ENCODE measurements around the gene CPSF3. TPM values are rescaled to one million over a fixed set of nuclear protein-coding genes. Genes with fewer than 3 reads are reported as not detected.

The CPSF3 gene
- total RNA-seq, 1 donor from 2014 or later = 60.4 TPM

- DNase-seq (ENCODE audit: low spot score, unreplicated experiment) = no peak
- Mint-ChIP-seq H3K27ac (no peak overlapping the region), H3K9me3 (ENCODE audit: low read depth) (no peaks in the 10 kb centered on the region), H3K27me3 (peaks cover 5% of the 10 kb centered on the region), H3K4me3 (ENCODE audit: low read depth) (no peak overlapping the region), H3K36me3 (ENCODE audit: insufficient read depth) (peaks cover 2% of the 10 kb centered on the region), H3K4me1 (ENCODE audit: low read depth) (peaks cover 10% of the 10 kb centered on the region)
- no peak for TF ChIP-seq CTCF (IDR thresholded peaks at IDR 0.05; ENCODE audit: unreplicated experiment)
Observed at GRCh38 chr2:9417725-9418124, 5.7 kb upstream of the CPSF3 start.

GRCh38 chr2:9418746-9419145, 4.7 kb upstream of the CPSF3 start:
- peaks cover 2% of the 10 kb centered on the region for H3K36me3 Mint-ChIP-seq (ENCODE audit: insufficient read depth)
- H3K27me3 Mint-ChIP-seq = peaks cover 5% of the 10 kb centered on the region
- H3K4me3 Mint-ChIP-seq (ENCODE audit: low read depth) = no peak overlapping the region
- DNase-seq (ENCODE audit: low spot score, unreplicated experiment) = no peak
- no peak overlapping the region for H3K27ac Mint-ChIP-seq
- no peak for TF ChIP-seq CTCF (IDR thresholded peaks at IDR 0.05; ENCODE audit: unreplicated experiment)
- no peaks in the 10 kb centered on the region for H3K9me3 Mint-ChIP-seq (ENCODE audit: low read depth)
- peaks cover 10% of the 10 kb centered on the region for H3K4me1 Mint-ChIP-seq (ENCODE audit: low read depth)

GRCh38 chr2:9419541-9419940, 3.9 kb upstream of the CPSF3 start:
- no peaks in the 10 kb centered on the region for H3K36me3 Mint-ChIP-seq (ENCODE audit: insufficient read depth)
- no peak for TF ChIP-seq CTCF (IDR thresholded peaks at IDR 0.05; ENCODE audit: unreplicated experiment)
- no peak overlapping the region for H3K27ac Mint-ChIP-seq
- no peak for DNase-seq (ENCODE audit: low spot score, unreplicated experiment)
- no peak overlapping the region for H3K4me3 Mint-ChIP-seq (ENCODE audit: low read depth)
- H3K9me3 Mint-ChIP-seq (ENCODE audit: low read depth) = no peaks in the 10 kb centered on the region
- H3K27me3 Mint-ChIP-seq = peaks cover 5% of the 10 kb centered on the region
- peaks cover 10% of the 10 kb centered on the region for H3K4me1 Mint-ChIP-seq (ENCODE audit: low read depth)

GRCh38 chr2:9420495-9420894, 3.0 kb upstream of the CPSF3 start:
- H3K36me3 Mint-ChIP-seq (ENCODE audit: insufficient read depth) = no peaks in the 10 kb centered on the region
- no peaks in the 10 kb centered on the region for H3K9me3 Mint-ChIP-seq (ENCODE audit: low read depth)

GRCh38 chr2:9422321-9423099, 944 bp upstream of the CPSF3 start:
- no peaks in the 10 kb centered on the region for H3K9me3 Mint-ChIP-seq (ENCODE audit: low read depth)
- DNase-seq (ENCODE audit: low spot score, unreplicated experiment) = no peak
- peaks cover 10% of the 10 kb centered on the region for H3K4me1 Mint-ChIP-seq (ENCODE audit: low read depth)
- peaks cover 5% of the 10 kb centered on the region for H3K27me3 Mint-ChIP-seq
- no peak for TF ChIP-seq CTCF (IDR thresholded peaks at IDR 0.05; ENCODE audit: unreplicated experiment)
- H3K4me3 Mint-ChIP-seq (ENCODE audit: low read depth) = no peak overlapping the region
- H3K27ac Mint-ChIP-seq = peak overlapping the region; percentile 91
- H3K36me3 Mint-ChIP-seq (ENCODE audit: insufficient read depth) = no peaks in the 10 kb centered on the region

More at GRCh38 chr2:9420495-9420894, 3.0 kb upstream of the CPSF3 start:
- peaks cover 10% of the 10 kb centered on the region for H3K4me1 Mint-ChIP-seq (ENCODE audit: low read depth)
- no peak overlapping the region for H3K27ac Mint-ChIP-seq
- H3K4me3 Mint-ChIP-seq (ENCODE audit: low read depth) = no peak overlapping the region
- no peak for DNase-seq (ENCODE audit: low spot score, unreplicated experiment)
- TF ChIP-seq CTCF (IDR thresholded peaks at IDR 0.05; ENCODE audit: unreplicated experiment) = no peak
- H3K27me3 Mint-ChIP-seq = peaks cover 5% of the 10 kb centered on the region
